ENCODE measurements around the gene LSS. TPM values are rescaled to one million over a fixed set of nuclear protein-coding genes. Genes with fewer than 3 reads are reported as not detected.

LSS gene
- polyA plus RNA-seq, 1 donor from 2014 or later = 13.5 TPM

GRCh38 chr21:46194374-46195334 lies 33.9 kb downstream of the LSS start:
- H3K27me3 Mint-ChIP-seq = no peaks in the 10 kb centered on the region
- H3K4me1 Mint-ChIP-seq = peaks cover 0 to 4% (median 0%) of the 10 kb centered on the region in 3 donors
- peaks cover 14% of the 10 kb centered on the region for H3K36me3 Mint-ChIP-seq
- no peak overlapping the region for H3K27ac Mint-ChIP-seq
- peaks cover 0 to 2% (median 0%) of the 10 kb centered on the region in 3 donors for H3K9me3 Mint-ChIP-seq
- no peak overlapping the region for H3K4me3 Mint-ChIP-seq

DNA sequence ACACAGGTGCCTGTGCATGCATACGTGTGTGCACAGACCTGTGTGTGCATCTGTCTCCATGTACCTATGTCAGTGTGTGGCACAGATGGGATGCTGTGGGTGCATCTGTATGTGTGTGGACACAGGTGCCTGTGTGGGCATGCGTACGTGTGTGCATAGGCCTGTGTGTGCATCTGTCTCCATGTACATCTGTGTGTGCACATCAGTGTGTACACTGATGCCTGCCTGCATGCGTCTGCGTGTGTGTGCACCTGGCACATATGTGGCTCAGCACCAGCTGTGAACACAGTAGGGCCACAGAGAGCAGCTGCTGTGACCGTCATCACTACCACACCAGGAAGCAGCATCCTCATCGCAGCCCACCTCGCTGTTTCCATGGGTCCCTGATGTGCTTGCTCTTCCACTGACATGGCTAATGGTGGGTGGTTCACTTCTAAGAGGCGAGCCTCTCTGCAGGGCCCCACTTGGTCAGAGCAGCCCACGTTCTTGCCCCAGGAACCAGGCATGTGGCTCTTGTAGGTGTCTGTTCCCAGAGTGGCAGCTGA lies 34.7 kb downstream of the LSS start:
- no peaks in the 10 kb centered on the region for H3K9me3 Mint-ChIP-seq
- no peaks in the 10 kb centered on the region for H3K27me3 Mint-ChIP-seq
- H3K4me1 Mint-ChIP-seq = peaks cover 0 to 2% (median 0%) of the 10 kb centered on the region in 3 donors
- no peak overlapping the region for H3K4me3 Mint-ChIP-seq
- peaks cover 6% of the 10 kb centered on the region for H3K36me3 Mint-ChIP-seq
- no peak overlapping the region for H3K27ac Mint-ChIP-seq

- Mint-ChIP-seq H3K36me3 (peaks cover 9% of the 10 kb centered on the region), H3K27me3 (no peaks in the 10 kb centered on the region), H3K27ac (no peak overlapping the region), H3K4me3 (no peak overlapping the region), H3K9me3 (no peaks in the 10 kb centered on the region), H3K4me1 (peaks cover 0 to 3% (median 1%) of the 10 kb centered on the region in 3 donors)
These were observed 36.6 kb downstream of the LSS start for GRCh38 chr21:46191686-46192575.

DNA sequence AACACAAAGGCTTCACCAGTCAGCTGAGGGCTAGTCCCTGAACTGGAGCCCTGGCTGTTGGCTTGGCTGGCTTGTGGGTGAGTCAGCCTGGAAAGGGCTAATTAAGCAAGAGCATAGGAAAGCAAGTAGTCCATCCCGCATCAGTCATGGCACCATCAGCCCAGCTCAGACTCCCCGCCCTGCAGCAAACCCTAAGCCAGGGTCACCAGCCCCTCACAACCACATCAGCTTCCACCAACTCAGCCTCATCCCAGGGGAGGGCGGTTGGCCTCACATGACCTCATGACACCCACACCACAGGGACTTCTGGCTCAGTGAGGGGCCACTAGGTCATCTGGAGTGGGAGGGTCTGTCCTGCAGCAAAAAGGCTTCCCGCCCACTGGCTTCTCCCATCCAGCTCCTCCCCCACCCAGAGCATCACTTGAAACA lies 37.3 kb downstream of the LSS start:
- H3K36me3 Mint-ChIP-seq = peaks cover 4% of the 10 kb centered on the region
- H3K4me3 Mint-ChIP-seq = no peak overlapping the region
- peaks cover 0 to 3% (median 1%) of the 10 kb centered on the region in 3 donors for H3K4me1 Mint-ChIP-seq
- no peak overlapping the region for H3K27ac Mint-ChIP-seq
- no peaks in the 10 kb centered on the region for H3K27me3 Mint-ChIP-seq
- no peaks in the 10 kb centered on the region for H3K9me3 Mint-ChIP-seq

GRCh38 chr21:46190491-46191131 lies 38.0 kb downstream of the LSS start:
- no peak overlapping the region for H3K4me3 Mint-ChIP-seq
- peaks cover 4% of the 10 kb centered on the region for H3K36me3 Mint-ChIP-seq
- H3K4me1 Mint-ChIP-seq = peaks cover 1 to 3% (median 1%) of the 10 kb centered on the region in 3 donors
- no peaks in the 10 kb centered on the region for H3K9me3 Mint-ChIP-seq
- no peak overlapping the region for H3K27ac Mint-ChIP-seq
- no peaks in the 10 kb centered on the region for H3K27me3 Mint-ChIP-seq

DNA sequence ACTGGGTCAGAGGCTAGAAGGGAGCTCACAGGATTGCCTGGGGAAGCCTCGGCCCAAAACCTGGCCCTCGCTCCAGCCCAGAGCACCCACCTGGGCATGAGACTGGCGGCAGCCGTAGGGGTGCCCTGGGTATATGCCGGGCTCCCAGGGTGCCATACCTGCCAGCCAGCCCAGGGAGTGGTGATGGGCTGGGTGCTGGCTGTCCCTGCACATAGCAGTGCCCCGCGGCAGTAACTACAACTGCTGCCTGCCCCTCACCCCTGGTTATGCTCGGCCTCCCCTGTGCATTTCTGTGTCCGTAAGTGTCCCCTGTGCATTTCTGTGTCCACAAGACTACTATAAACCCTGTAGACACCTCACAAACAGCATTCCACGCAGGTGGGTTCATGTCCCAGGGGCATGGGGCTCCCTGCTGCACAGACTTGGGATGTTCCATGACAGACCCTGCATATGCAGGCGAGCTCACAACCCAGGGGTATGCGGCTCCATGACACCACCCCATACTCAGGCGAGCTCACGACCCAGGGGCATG lies 38.5 kb downstream of the LSS start:
- peaks cover 1 to 5% (median 3%) of the 10 kb centered on the region in 3 donors for H3K4me1 Mint-ChIP-seq
- H3K36me3 Mint-ChIP-seq = peaks cover 4% of the 10 kb centered on the region
- no peak overlapping the region for H3K27ac Mint-ChIP-seq
- H3K9me3 Mint-ChIP-seq = no peaks in the 10 kb centered on the region
- no peak overlapping the region for H3K4me3 Mint-ChIP-seq
- H3K27me3 Mint-ChIP-seq = no peaks in the 10 kb centered on the region

GRCh38 chr21:46189213-46189958 lies 39.2 kb downstream of the LSS start:
- Mint-ChIP-seq H3K36me3 (peaks cover 4% of the 10 kb centered on the region), H3K4me1 (peaks cover 1 to 6% (median 3%) of the 10 kb centered on the region in 3 donors), H3K4me3 (no peak overlapping the region), H3K9me3 (no peaks in the 10 kb centered on the region), H3K27ac (peak overlapping the region in 1 of 3 donors; percentile 33), H3K27me3 (no peaks in the 10 kb centered on the region)

GRCh38 chr21:46188226-46189212 lies 40.1 kb downstream of the LSS start:
- Mint-ChIP-seq H3K9me3 (no peaks in the 10 kb centered on the region), H3K4me1 (peaks cover 1 to 6% (median 3%) of the 10 kb centered on the region in 3 donors), H3K36me3 (peaks cover 4% of the 10 kb centered on the region), H3K4me3 (peak overlapping the region in 1 of 4 donors; percentile 86), H3K27ac (peak overlapping the region in 1 of 3 donors; percentile 13), H3K27me3 (no peaks in the 10 kb centered on the region)

- Mint-ChIP-seq H3K9me3 (no peaks in the 10 kb centered on the region), H3K27ac (peak overlapping the region in 1 of 3 donors; percentile 13), H3K4me3 (peak overlapping the region in 1 of 4 donors; percentile 86), H3K27me3 (no peaks in the 10 kb centered on the region), H3K4me1 (peaks cover 1 to 6% (median 3%) of the 10 kb centered on the region in 3 donors), H3K36me3 (peaks cover 4% of the 10 kb centered on the region)
These were observed 40.8 kb downstream of the LSS start for GRCh38 chr21:46187814-46188213.

GRCh38 chr21:46187261-46187660 lies 41.3 kb downstream of the LSS start:
- peaks cover 4% of the 10 kb centered on the region for H3K36me3 Mint-ChIP-seq
- peak overlapping the region in 1 of 4 donors; percentile 86 for H3K4me3 Mint-ChIP-seq
- H3K27ac Mint-ChIP-seq = no peak overlapping the region
- no peaks in the 10 kb centered on the region for H3K9me3 Mint-ChIP-seq
- no peaks in the 10 kb centered on the region for H3K27me3 Mint-ChIP-seq
- H3K4me1 Mint-ChIP-seq = peaks cover 1 to 6% (median 3%) of the 10 kb centered on the region in 3 donors

- Mint-ChIP-seq H3K9me3 (no peaks in the 10 kb centered on the region), H3K4me1 (peaks cover 1 to 6% (median 3%) of the 10 kb centered on the region in 3 donors), H3K27me3 (no peaks in the 10 kb centered on the region), H3K27ac (no peak overlapping the region), H3K4me3 (peak overlapping the region; percentile 88 to 95 (median 94)), H3K36me3 (peaks cover 4% of the 10 kb centered on the region)
These were observed 42.9 kb downstream of the LSS start for GRCh38 chr21:46185716-46186115.

GRCh38 chr21:46184625-46185555 lies 43.7 kb downstream of the LSS start:
- H3K27ac Mint-ChIP-seq = peak overlapping the region; percentile 69 to 92 (median 86)
- peak overlapping the region; percentile 88 to 95 (median 94) for H3K4me3 Mint-ChIP-seq
- peaks cover 0 to 6% (median 3%) of the 10 kb centered on the region in 3 donors for H3K4me1 Mint-ChIP-seq
- H3K36me3 Mint-ChIP-seq = peaks cover 4% of the 10 kb centered on the region
- H3K27me3 Mint-ChIP-seq = no peaks in the 10 kb centered on the region
- H3K9me3 Mint-ChIP-seq = no peaks in the 10 kb centered on the region
